GM21390 (cell line): ENCODE results near the gene INPP4B.
"Not testable (repeated sequence)": the region's sequence is repeated elsewhere in the genome, so short reads cannot be mapped to it uniquely, and the experiment has no call there.

Experiments
- ATAC-seq: cut with Tn5 transposase; IDR thresholded peaks from one replicate; pipeline ENCODE4 v1.9.1; 2021; ENCODE audit not compliant: unreplicated experiment

The INPP4B gene

DNA sequence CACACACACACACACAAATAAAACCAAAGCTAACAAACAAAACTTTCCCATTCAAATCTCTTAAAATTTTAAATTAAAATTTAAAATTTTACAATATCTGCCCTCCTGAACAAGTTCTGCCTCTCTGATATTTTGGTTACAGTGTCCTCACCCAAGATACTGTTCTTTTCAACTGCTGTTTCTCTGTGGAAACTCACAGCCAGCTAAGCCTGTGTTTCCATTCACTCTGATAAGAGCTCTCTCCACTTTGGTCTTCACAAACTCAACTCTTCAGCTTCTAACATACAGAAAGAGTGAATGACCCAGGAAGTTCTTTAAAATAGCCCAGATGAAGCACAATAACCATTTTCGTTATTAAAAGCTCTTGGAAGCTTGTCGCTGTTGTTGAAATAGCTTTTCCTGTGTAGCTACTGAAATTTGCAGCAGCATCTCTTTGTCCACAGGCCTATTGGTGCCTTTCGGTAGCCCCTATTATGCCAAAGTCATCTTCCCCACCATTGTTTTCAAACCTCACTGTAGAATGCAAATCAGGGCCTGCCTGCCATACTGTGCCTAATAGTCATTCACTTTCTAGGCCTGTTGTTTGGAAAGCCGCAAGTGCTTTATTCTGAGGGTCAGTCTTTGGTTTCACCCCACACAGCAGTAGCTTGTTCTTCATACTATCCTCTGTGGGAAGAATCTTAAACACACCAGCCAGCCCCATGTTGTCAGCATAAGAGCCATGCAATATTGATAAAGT lies 19.4 kb downstream of the INPP4B start:
- ATAC-seq, result no peak

DNA sequence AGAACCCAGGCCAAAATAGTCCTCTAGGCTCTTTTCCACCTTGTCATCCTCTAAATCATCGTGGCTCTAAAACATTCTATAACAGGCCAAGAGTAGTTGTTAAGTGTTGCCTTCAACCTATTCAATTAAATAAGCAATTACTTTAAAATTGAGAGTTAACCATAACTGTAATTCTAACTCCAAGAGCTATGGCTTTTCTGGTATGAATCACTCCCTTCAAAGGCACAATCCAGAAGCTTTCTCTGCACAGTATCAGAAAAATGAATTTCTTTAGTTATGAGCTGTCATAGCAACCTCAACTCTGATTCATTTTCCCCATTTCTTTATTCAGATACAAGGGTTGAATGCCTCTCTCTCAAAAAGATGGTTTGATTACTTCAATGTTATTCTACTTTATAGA lies 21.7 kb downstream of the INPP4B start:
- ATAC-seq, result no peak

DNA sequence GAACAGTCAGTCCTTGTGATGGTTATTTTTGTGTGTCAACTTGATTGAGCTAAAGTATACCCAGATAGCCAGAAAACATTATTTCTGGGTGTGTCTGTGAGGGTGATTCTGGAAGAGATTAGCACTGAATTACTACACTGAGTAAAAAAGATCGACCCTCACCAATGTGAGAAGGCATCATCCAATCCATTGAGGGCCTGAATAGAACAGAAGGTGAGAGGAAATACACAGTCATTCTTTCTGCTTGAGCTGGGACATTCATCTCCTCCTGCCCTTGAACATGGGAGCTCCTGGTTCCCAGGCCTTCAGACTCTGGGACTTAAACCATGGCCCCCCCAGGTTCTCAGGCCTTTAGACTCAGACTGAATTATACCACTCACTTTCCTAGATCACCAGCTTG lies 22.3 kb downstream of the INPP4B start:
- no peak for ATAC-seq

DNA sequence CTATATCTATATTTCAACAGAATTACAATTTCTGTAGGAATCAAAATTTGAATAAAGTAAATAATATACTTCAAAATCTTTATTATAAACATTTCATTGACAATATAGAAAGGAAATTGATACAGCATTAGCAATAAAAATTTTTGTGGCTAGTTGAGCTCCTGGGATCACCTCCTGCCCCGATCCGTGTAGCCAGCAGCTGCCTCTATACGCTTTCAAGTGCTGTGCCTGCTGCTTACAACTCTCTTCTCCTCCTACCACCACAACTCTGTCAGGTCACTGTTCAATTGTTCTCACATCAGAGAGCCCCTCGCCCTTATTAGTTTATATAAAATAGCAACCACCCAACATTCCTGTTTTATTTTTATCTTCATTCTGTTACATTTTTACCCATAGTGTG lies 27.6 kb downstream of the INPP4B start:
- ATAC-seq, result no peak

DNA sequence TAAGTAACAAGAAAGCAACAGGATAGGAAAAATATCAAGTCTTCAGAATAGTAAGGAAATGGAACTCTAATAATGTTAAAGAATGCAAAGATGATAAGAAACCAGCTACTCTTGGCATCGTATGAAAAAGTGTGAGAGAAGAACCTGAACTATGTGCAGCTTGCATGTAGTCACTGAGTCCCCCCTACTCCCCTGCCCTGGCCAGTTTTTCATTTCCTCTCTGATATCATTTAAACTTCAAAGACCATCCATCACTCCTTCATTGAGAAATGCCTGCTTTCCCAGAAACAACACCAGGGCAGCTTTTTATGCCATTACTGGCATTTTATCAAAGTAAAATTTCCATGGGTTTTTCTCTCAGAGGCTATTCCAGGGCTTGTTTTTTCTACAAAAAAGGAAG lies 28.1 kb downstream of the INPP4B start:
- ATAC-seq, result no peak

DNA sequence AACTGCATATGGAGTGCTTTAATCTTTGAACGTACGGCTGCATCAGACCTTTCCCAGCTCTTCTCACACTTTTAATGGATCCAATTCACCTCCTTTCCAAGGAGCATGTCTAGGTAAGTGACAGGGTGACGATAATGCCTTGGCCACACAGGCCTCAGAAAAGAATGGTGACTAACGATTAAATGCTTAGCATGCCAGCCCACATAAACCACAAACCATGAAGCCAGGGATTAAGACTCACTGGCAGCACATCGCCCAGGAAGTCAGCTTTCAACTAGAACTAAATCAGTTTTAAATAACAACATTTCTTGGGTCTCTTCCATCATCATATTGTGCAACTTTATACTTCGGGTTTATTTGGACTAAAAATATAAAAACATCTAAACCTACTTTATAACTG lies 28.7 kb downstream of the INPP4B start:
- no peak for ATAC-seq

DNA sequence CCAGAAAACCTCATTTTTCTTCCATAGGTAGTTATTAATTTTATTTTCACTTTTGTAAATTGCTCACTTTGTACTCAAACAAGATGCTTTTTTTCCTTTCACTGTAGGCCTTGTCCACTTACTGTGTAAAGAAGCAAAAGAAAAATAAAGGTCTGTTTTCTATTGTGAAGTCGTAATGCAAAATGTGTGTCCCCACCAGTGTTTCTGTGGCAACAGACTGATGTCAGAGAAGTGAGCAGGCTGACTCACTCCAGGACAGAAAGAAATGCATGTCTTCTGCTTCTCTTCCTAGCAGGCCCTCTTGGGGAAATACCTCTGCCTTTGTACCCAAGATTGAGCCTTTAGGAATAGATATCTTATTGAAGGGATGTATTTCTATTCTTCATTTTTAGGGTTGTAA lies 30.3 kb downstream of the INPP4B start:
- ATAC-seq, result no peak

DNA sequence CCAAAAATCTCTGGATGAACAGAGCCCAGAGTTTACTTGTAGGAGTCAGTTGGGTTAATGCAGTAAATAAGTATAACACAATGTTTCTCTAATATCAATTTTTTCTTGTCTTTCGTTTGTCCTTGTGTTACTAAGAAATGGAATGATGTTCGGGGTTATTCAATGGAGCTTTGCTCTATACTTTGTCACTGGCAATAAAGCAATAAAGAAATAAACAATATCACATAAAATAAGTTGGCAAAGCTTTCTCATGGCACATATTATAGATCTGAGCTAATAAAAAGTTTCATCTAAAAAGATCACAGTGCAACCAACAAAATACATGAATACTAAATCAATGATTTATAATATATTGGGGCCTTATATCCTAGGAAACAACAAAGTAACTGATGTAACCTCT lies 32.7 kb downstream of the INPP4B start:
- no peak for ATAC-seq

DNA sequence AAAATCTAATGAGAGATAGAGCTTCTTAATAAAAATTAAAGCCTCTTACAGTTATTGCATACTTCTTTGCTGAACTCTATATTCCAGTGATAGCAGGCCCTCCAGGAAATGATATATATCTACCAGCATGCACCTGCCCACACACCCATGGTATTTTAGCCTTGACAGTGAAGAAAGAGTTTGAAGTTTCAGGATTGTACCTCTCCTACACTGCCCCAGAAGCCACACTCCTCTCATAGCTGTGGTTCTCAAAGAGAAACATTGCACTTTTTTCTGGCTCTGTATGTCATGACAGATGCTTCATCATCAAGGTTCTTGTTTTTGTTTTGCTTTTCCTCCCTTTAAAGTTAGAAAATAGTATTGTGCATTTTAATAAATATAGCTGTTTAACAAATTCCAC lies 34.0 kb downstream of the INPP4B start:
- no peak for ATAC-seq

DNA sequence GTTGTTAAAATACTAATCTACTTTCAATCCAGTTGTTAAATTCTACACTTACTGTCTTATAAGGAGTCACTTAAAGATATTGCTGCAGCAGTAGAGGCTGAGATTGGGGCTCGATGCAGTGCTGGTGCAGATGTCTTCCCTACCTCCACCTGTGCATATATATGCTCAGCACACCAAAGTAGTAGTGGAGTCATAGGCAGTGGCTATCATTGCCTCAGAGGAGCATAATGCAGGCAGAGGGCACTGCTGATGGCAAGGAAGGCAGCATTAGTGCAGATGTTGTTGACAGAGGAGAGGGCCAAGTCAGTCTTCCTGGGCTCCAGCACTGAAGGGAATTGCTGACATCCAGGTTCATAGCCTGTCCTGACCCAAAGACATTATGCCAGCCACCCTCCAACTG lies 35.1 kb downstream of the INPP4B start:
- no peak for ATAC-seq

DNA sequence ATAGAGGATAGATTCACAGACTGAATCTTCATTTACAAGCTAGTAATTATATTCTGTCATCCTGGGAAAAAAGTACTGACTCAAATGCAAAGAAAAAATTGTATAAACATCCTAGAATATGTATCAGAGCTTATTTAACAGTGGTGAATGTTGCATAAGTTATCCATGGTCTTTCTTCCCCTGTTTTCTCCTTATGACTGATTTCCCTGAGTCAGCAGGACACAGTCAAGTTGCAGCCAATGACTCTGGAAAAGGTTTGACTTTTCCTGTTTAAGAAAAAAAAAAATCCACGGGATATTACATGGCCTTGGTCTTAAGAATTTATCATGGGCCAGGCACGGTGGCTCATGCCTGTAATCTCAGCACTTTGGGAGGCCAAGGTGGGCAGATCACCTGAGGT lies 36.5 kb downstream of the INPP4B start:
- no peak for ATAC-seq

DNA sequence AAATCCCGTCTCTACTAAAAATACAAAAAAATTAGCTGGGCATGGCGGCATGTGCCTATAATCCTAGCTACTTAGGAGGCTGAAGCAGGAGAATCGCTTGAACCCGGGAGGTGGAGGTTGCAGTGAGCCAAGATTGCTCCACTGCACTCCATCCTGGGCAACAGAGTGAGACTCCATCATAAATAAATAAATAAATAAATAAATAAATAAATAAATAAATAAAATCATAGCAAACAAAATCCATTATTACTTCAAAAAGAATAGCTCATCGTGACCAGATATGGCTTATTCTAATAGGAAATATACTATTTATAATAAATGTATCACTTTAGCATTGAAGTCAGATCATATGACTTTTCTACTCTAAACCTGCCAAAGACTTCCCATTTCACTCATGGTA lies 42.2 kb downstream of the INPP4B start:
- ATAC-seq, result not testable (repeated sequence)

DNA sequence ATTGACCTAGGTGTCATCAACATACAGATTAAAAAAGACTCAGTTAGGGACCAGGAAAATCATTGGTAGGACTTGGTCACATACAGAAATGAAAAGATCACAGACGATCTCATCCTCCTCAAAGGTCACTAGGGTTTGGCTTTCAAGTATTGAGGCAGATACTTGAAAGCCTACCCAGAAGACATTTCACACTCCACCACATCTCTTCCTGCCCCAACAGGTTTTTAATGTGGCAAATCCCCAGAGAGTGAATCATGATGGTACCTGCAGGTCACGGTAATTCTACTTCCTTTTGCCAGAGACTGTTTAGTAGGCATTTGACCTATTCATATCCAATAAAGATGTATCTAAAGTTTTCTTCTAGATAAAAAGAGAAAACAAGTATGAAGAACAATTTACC lies 44.1 kb downstream of the INPP4B start:
- no peak for ATAC-seq

DNA sequence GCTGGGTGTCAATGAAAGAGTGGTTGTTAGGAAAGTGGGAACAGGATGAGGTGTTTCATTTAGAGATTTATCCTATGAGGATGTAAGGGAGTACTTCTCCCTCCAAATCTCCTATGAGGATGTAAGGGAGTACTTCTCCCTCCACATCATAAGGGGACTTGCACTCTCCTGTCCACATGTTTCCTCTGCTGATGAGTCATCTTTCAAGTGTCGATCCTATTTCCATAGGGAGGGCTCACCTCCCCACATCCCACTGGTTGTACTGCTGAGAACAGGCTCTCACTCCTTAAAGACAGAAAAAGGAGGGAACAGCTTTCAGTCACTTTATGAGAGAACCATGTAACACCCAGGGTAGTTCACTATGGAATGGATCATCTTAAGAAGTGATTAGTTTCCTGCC lies 65.0 kb downstream of the INPP4B start:
- ATAC-seq, result no peak

DNA sequence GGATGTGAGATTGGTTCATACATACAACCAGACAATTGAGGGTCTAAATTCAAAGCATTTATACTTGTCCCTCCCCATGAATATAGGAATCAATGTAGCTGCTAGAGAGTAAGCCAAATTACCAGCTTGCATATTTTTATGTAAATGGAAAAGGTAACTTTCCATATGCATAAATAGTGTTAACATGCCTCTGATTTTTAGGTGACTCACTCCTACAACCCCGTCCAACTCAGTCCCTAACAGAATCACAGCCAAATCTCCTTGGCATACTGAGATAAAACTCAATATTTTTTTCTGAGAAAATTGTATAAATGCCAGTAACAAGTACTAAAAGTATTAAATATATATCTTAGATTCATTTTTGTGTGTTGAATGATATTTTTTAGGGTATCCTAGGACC lies 67.2 kb downstream of the INPP4B start:
- no peak for ATAC-seq

DNA sequence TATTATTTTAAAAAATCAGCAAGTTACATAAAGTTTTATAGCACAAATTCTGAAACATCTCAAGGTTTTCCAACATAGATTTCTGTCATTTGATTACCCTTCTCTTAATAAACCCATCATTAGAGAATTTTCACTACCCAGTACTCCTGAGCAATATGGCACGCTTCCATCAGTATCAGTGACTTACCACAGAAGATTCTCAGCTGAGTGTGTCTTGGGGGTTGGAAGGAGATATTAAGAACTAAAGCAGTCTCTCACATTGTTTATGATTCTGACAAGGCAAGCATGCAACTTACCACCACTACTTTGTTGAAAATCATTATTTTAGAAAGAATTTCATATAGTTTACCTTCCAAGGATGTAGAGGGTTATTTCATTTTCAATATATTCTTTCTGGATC lies 67.7 kb downstream of the INPP4B start:
- no peak for ATAC-seq

DNA sequence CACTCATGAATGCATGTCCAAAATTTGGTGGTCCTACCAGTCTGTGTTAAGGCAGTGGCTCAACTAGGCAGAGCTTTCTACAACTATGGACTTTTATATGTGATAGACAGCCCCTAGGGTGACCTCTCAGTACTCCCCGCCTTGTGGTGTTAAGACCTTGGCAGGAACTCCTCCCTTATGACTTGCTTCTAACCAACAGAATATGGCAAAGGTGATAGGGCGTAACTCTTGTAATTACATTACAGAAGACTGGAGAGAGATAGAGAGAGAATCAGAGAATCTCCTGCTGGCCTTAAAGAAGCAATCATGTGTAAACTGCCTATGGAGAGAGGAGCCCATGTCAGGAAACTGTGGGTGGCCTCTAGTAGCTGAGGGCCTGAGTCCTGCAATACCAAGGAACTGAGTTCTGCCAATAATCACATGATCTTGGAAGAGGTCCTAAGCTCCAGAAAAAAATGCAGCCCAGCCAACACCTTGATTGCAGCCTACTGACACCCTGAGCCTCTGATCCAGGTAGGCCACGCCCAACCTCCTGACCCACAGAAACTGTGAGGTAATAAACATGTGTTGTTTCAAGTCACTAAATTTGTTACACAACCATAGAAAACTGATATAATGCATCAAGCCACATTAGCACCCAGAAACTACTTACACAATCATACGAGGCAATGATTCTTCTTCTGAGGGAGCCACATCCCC lies 68.9 kb downstream of the INPP4B start:
- no peak for ATAC-seq

DNA sequence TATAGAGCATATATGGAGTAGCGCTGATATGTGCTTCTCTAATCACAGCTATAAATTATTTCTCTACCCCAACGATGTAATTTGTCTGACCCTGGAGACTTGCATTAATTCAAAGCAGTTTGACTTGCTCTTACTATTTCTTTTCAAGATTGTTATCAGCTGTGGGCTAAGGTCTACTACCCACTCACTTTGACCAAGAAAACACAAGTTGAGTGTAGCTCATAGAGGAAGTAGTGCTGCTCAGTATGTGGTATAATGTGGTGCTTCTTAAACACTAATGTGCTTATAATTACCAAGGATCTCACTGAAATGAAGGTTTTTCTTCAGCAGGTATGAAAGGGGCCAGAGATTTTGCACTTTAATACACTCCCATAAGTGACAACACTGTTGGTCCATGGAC lies 70.1 kb downstream of the INPP4B start:
- ATAC-seq, result no peak

DNA sequence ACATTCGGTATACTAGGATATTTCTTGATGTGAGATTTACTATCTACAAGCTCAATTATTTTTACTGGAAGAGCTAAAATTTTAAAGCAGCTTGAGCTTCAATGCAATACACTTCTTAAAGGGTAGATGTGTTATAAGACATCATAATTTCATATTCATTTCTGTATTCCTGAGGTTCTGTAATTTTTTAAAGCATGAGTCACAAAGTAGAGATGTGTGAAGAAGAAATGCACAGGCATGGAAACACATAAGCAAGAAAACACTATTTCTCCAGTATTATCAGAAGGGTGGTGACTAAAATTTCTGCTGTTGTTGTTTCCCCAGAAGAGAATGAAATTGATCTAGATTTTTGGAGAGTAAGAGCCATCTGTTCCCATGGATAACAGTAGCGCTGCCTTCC lies 72.6 kb downstream of the INPP4B start:
- no peak for ATAC-seq

DNA sequence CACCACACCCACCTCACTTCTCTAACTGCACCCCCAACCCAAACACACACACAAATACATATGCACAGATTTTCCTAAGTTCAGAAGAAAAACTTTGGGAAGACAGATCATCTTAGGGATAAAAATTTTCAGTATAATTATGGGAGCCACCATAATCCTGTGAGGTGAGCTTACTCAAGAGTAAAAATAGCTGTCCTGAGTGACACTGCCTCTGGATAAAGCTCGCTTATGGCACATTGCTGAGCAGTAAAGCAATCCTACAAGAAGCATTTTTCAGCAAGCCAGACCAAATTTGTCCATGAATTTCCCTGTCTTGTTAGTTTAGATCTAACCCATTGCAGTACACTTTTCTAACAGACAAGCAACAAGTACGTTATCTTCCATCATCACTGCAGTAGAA lies 83.8 kb downstream of the INPP4B start:
- ATAC-seq, result no peak

DNA sequence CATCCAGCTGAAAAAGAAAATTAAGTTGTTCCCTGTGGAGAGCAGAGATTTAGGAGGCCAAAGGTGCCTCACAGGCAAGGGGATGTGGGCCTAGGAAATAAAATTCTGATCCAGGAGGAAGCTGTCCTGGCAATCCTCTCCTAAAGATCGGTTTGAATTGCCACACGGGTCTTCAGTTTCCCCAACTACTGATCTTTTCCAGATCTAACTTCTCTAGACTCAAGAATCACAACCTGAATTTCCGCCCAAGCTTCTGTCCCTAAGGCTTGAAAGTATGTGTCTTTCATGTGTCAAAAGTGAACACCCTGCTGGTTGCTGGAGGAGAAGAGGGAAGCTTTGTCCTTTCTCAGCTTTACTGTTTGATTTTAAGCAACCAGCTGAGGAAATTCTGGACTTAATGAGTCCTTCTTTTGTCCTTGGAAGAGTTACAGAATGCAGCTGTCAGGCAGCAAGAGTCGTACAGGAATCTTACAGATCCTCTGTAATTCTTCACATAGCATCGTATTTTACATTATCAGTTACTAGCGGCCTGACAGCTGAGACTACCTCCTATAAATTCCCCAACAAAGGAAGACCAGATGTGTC lies 93.8 kb downstream of the INPP4B start:
- ATAC-seq, result no peak

DNA sequence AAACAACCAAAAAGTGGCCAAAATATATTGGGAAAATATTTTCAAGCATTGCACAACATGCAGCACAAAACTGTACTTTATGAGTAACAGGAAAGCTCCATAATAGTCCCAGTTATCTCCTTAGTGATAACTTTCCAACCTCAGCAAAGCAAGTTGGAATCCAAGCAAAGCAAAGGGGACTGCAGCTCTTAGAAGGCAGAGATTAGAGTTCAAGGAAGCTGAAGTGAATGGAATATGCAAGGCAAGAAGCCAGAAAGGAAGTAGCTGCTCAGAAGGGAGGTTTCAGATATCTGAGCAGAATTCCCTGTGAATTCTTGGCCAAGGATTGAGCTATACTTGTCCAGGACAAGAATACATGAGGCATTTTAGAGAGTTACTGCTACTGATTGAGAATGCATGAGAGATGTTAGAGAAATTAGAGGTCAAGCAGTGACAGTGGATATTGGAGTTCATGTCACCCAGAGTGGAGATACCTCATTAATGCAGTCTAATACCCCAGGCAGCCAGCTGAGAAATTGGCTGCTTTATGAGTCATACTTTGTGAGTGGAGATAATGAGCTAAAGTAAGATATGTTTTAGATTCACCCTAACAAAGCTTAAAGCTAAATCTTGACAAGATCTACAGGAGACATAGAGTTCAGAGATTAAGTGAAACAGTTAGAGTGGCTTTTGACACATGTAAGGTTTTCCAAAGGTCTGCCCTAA lies 102.8 kb downstream of the INPP4B start:
- ATAC-seq, result no peak
